G401.6 (cell line): ENCODE results near the gene RFNG.

Experiments
- FAIRE-seq: peaks from 2 replicates; lab custom pipeline; 2012; peaks lifted over from hg19 to GRCh38; lab: Jason Lieb, UNC

Gene RFNG

DNA sequence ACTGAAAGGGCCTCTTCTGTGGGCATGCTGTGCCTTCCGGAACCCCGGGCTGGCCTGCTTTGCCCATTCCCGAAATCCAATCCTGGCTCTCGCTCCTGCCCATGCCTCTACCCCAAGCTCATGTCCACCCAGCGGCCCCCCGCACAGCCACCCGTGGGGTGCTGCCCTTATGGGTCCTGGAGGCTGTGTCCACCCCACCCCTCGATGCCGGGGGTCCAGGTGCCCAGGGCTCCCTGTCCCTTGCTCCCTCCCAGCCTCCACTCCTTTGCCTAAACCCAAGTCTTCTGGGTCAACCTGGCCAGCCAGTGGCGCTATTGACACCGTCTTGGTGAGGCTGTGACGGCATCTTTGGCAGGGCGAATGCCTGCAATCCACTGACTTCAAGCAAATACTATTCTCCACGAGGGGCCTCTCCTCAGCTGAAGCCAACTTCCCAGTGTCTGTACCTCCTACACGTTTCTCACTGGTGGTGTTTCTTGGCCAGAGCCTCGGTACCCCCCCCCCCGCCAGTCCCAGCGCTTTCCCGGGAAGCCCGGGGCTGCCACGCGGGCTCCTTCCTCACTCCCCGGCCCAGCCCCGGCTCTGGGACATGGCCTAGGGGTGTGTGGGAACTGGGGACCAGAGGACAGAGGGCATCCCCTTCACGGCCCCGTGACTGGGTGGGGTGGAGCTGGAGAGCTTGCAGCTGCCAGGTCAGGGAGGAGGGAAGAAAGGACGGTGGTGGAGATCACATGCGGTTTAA is 26.2 kb upstream of the RFNG start:
- peak; percentile 36 for FAIRE-seq

GRCh38 chr17:82076785-82077591 is 25.4 kb upstream of the RFNG start:
- FAIRE-seq = no peak

- peak; percentile 8 for FAIRE-seq
These were observed 24.6 kb upstream of the RFNG start for GRCh38 chr17:82076018-82076784.

DNA sequence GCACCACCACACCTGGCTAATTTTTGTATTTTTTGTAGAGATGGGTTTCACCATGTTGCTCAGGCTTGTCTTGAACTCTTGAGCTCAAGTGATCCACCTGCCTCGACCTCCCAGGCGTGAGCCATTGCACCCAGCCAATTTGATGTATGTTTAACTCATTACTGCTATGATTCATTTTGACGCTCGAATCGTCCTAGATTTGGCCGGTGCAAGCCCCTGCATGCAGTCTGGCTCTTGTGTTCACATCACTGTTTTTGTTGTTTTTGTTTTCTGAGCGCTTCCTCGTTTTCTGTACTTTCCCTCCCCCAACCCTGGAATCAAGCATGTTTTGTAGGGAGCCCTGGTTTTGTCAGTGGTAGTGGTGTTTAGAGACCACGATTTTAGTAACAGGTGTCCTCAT is 21.8 kb upstream of the RFNG start:
- no peak for FAIRE-seq

DNA sequence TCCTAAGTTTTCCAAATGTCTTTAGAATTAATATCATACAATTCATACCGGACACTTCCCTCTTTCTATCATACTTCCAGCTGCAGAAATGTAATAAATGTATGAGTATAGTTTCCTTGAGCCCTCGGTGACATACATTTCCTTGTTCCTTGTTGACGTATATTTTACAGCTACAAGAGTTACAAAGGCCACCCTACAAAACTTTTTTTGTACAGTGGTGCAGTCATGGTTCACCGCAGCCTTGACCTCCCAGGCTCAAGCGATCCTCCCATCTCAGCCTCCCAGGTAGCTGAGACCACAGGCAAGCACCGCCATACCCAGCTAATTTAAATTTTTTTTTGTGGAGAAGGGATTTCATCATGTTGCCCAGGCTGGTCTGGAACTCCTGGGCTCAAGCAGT is 21.2 kb upstream of the RFNG start:
- no peak for FAIRE-seq

GRCh38 chr17:82070611-82071010 is 19.0 kb upstream of the RFNG start:
- FAIRE-seq = no peak

GRCh38 chr17:82065638-82066303 is 14.2 kb upstream of the RFNG start, which contains the start of gene DUS1L:
DUS1L (minus strand) TSS chr17:82065804; CDS start chr17:82065059, 745 bp downstream.
- no peak for FAIRE-seq

DNA sequence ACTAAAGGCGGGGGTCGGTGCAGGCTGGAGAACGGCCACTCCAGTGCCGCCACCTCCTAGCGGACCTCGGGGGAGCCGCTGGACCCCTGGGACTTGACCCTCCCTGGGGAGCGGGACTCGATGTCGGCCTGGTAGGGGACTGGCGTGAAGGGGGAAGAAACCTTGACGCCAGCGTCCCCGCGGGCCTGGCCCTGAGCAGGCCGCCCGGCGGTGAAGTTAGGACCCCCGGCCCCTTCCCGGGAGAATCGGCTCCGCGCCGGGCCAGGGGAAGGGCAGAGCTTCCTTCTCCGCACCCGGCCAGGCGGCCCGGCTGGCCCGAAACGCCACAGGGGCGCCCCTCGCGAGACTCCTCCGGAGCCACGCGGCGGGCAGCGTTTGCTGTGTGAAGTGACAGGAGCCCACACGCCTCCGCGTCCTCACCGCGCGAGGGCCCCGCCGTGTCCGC is 13.6 kb upstream of the RFNG start:
- FAIRE-seq = no peak

GRCh38 chr17:82064433-82065192 is 13.0 kb upstream of the RFNG start:
- no peak for FAIRE-seq

- FAIRE-seq = no peak
These were observed 12.1 kb upstream of the RFNG start for GRCh38 chr17:82063424-82064415.

DNA sequence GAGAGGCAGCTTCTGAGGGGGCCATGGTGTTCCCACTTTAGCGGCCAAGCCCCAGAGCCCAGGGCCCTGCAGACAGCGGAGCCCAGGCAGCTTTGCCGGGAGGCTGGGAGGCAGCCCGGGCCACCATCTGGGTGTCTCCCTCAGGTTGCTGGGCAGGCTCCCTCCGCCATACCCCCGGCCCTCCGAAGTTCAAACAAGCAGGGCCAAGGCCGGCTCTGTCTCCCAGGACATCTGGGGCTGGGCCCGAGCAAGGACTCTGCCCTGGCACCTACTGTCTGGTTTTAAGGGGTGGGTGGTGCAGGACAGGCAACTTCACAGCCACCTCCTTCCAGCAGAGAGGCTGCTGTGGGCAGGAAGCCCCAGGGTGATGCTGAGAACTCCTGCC is 11.4 kb upstream of the RFNG start:
- no peak for FAIRE-seq

GRCh38 chr17:82062076-82062983 is 10.7 kb upstream of the RFNG start:
- no peak for FAIRE-seq

DNA sequence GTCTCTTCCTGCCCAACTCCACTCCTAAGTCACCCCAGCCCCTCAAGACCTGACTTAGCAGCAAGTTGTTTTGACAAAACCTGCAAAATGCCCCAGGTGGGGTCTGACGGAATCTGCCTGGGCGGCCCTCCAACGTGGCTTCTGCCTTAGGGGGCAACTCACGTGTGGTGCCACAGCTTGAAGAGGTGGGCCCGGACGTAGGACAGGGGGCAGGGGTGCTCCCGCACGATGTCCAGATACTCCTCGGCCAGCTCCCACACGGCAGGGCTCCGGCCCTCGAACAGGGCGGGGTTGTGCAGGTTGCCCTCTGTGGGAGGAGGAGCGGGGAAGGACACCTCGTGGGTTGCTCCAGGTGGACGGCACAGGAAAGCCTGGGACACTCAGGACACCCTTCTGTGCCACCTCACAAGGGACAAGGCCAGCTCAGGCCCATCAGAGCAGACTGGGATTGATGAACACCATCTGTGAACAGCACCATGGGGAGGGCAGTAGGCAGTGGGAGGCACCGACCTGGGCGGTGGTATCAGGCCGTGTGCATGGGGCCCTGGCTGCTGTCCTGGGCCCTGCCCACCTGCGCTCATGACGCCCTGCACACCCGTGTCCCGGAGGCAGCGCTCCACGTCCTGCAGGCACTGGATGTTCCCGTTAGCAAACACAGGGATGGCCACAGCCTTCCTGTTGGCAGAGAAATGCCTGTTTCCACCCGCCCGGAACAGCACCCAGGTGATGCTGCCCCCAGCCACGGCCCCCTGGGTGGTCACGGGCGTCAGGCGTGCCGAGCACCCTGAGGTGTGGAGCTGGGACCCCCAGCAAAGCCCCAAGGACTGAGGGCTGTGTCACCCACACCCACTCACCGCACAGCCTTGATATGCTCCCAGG is 9.7 kb upstream of the RFNG start:
- no peak for FAIRE-seq

DNA sequence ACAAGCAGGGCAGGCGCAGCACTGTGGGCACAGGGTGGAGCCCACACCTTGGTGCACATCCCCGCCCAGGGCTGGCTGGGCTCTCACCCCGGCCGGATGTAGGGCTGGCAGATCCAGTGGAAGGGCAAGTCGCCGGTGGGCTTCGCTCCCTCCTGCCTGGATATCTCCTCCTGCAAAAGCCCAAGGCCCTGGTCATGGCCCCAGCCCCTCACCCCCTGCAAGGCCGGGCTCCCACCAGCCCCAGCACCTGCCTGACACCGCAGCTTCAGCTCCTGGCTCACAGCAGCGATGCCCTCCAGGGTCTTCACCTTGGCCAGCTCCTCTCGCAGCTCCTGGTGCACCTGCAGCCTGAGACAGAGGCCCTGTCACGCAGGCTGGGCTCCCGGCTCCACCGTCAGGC is 9.0 kb upstream of the RFNG start:
- FAIRE-seq = no peak

DNA sequence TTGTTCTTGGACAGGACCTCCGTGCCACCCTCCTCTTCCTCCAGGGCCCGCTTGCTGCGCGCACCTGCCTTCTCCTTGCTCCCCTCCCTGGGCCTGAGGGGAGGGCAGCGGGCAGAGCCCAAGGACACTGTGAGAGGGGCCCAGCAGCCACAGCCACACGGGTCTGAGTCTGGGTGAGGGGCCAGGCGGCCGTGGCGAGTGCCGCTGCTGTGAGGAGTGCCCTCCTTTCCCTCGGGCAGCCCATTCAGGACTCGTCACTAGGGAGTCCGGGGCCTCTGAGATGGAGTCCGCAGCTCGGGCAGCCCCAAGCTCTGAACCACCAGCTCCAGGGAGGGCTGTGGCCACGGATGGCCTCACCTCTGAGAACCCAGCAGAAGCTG is 8.4 kb upstream of the RFNG start:
- FAIRE-seq = no peak

DNA sequence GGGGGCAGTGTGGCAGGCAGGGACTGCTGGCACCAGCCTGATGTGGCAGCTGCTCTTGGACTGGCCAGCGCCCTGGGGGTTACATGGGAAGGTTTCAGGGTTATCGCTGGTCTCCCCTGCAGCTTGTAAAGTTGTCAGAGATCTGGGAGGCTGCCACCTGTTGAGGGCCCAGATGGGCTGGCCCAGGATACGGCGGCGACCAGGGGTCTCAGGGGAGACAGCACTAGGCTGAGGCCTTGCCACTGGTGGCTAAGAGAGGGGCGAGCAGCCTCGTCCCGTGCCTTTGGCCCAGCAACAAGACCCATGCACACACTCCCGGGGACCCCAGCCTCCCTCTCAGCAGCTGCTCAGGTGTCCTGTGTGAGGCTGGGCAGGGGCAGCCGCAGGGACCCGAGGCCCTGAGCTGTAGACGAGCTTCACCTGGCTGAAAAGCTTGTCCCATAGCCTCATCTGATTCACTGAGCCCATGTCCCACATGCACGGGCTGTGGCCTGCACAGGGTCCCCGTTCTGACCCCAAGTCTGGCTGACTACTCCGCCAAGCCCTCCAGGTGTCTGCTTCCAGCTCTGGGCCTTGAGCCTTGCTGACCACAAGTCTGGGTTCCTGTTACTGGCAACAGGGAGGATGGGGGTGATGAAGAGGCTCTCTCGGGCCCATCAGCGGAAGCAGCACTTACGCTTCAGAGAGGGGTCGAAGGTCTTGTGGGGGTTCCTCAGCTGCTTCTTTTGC is 7.8 kb upstream of the RFNG start:
- FAIRE-seq = no peak

DNA sequence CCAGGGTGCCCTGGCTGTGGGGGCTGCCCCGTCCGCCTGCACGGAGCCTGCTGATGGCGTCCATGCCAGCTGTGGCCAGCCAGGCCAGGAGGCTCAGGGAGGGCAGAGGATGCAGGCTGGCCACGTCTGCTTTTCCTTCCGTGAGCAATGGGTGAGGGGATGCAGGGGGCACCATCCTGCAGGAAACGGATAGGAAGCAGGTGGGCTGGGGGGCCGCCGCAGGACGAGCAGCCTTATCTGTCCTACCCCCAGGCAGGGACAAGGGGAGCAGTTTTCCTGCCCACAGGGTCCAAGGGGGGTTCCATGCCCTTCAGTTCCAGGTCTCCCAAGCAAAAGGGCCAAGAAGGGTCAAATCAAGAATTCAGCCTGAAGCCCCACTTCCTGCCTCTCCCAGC is 7.2 kb upstream of the RFNG start:
- FAIRE-seq = no peak
